PC-3 (cell line): ENCODE results near the gene METTL8. TPM values are rescaled to one million over a fixed set of nuclear protein-coding genes. Genes with fewer than 3 reads are reported as not detected.
"Not testable (repeated sequence)": the region's sequence is repeated elsewhere in the genome, so short reads cannot be mapped to it uniquely, and the experiment has no call there.

Experiments
- ATAC-seq: fragments of 200-7000 bp; cut with Tn5 transposase; 2 replicates; pipeline ENCODE4 v1.9.1; 2020; ENCODE audit warnings: mild to moderate bottlenecking, moderate library complexity
- BruUV-seq: library from RNA; stranded (reverse); fragments of 400-500 nt; replicated peaks from 2 replicates; lab custom pipeline; 2021; lab: Mats Ljungman, UMichigan
- CTCF ChIA-PET: fragments of 300-600 bp; sonication (Branson Sonifier 250); formaldehyde crosslinking; loops from one replicate; lab custom pipeline; 2022; ENCODE audit warnings: antibody characterized with exemption; lab: Charles Lee
- POLR2A ChIA-PET: fragments of 300-600 bp; sonication (Branson Sonifier 250); formaldehyde crosslinking; loops from one replicate; lab custom pipeline; 2022; ENCODE audit warnings: antibody characterized with exemption; ENCODE audit not compliant: unreplicated experiment; lab: Charles Lee
- DNase-seq: peaks from one replicate; pipeline ENCODE4 v3.0.0-alpha.2; 2015
- H2AFZ ChIP-seq: fragments of 300-600 bp; sonication (generic); 2 replicates; pipeline ENCODE4 v1.6.0; 2016; ENCODE audit warnings: antibody characterized with exemption, low read length
- H3F3A ChIP-seq: fragments of 300-600 bp; sonication (generic); one replicate; pipeline ENCODE4 v1.6.0; 2017; ENCODE audit warnings: antibody characterized with exemption, low read length, control low read depth, mild to moderate bottlenecking; ENCODE audit not compliant: unreplicated experiment
- H3K27ac ChIP-seq: fragments of 300-600 bp; sonication (generic); 2 replicates; pipeline ENCODE4 v1.5.1; 2016; ENCODE audit warnings: mild to moderate bottlenecking, low read length
- H3K27me3 ChIP-seq: fragments of 300-600 bp; sonication (generic); 2 replicates; pipeline ENCODE4 v1.6.1; 2016; ENCODE audit warnings: low read length, mixed read lengths
- H3K36me3 ChIP-seq: fragments of 300-600 bp; sonication (generic); 2 replicates; pipeline ENCODE4 v1.6.1; 2016; ENCODE audit warnings: low read depth, mixed run types, low read length, mixed read lengths
- H3K4me1 ChIP-seq: fragments of 300-600 bp; sonication (generic); 2 replicates; pipeline ENCODE4 v1.5.1; 2016; ENCODE audit warnings: low read length; ENCODE audit not compliant: insufficient read depth
- H3K4me2 ChIP-seq: fragments of 300-600 bp; sonication (generic); 2 replicates; pipeline ENCODE4 v1.6.0; 2016; ENCODE audit warnings: low read length
- H3K4me3 ChIP-seq: fragments of 300-600 bp; sonication (generic); 2 replicates; pipeline ENCODE4 v1.5.1; 2016; ENCODE audit warnings: mild to moderate bottlenecking, low read length, mixed read lengths
- H3K79me2 ChIP-seq: fragments of 300-600 bp; sonication (generic); 2 replicates; pipeline ENCODE4 v1.6.1; 2017; ENCODE audit warnings: low read length, mixed read lengths
- H3K9ac ChIP-seq: fragments of 300-600 bp; sonication (generic); 2 replicates; pipeline ENCODE4 v1.6.0; 2016; ENCODE audit warnings: mild to moderate bottlenecking, low read length
- H3K9me2 ChIP-seq: fragments of 300-600 bp; sonication (generic); replicated peaks from 2 replicates; pipeline ENCODE4 v1.6.1; 2016; ENCODE audit warnings: mixed run types, low read length, mixed read lengths
- H3K9me3 ChIP-seq: fragments of 300-600 bp; sonication (generic); 2 replicates; pipeline ENCODE4 v1.6.1; 2016; ENCODE audit warnings: low read length, mixed read lengths
- H4K20me1 ChIP-seq: fragments of 300-600 bp; sonication (generic); 2 replicates; pipeline ENCODE4 v1.6.1; 2016; ENCODE audit warnings: low read length, mixed read lengths
- CTCF ChIP-seq: fragments of 300-600 bp; sonication (generic); conservative IDR thresholded peaks from 2 replicates; pipeline ENCODE4 v1.5.1; 2017; ENCODE audit warnings: antibody characterized with exemption, low read depth, mild to moderate bottlenecking, low read length
- EZH2 ChIP-seq: fragments of 300-600 bp; sonication (generic); IDR thresholded peaks from one replicate; pipeline ENCODE4 v1.6.1; 2017; ENCODE audit warnings: antibody characterized with exemption, mild to moderate bottlenecking, low read length; ENCODE audit not compliant: unreplicated experiment
- EZH2phosphoT487 ChIP-seq: fragments of 300-600 bp; sonication (generic); IDR thresholded peaks from 2 replicates; pipeline ENCODE4 v1.6.1; 2018; ENCODE audit warnings: mild to moderate bottlenecking, antibody characterized with exemption, low read length, borderline replicate concordance
- intact Hi-C: fragments of 100-400 bp; cut with micrococcal nuclease; formaldehyde crosslinking; loops from 2 replicates; pipeline ENCODE4 v1.9.0; 2023
- total RNA-seq: library from RNA; depleted of rRNA; stranded (reverse); fragments of >200 nt; gene quantifications from 2 replicates; pipeline ENCODE4 v1.2.3, GENCODE V29; 2014

Gene METTL8
- total RNA-seq, 1 experiment from 2014 or later, result 10.8 TPM

- H3K9me2 ChIP-seq, result no peaks in the 10 kb centered on the region
- intact Hi-C loops, result loop anchor here (5.0 kb wide), 1 partner anchor 458 kb away; no protein-coding TSS in a partner anchor
- H3K9ac ChIP-seq, result no peak overlapping the region
- peaks cover 5% of the 10 kb centered on the region for H3K36me3 ChIP-seq
- no peak overlapping the region for H2AFZ ChIP-seq
- peaks cover 2% of the 10 kb centered on the region for H3K9me3 ChIP-seq
- no peak overlapping the region for H3K27ac ChIP-seq
- ChIA-PET POLR2A (interaction anchor here (0.6 kb wide), 1 partner anchor 277 kb away, joined by 17 read pairs; no protein-coding TSS in a partner anchor), CTCF (no interaction called here)
- no peaks in the 10 kb centered on the region for H3K27me3 ChIP-seq
- peaks cover 65% of the 10 kb centered on the region for H3K79me2 ChIP-seq
- BruUV-seq, result no TSS peak
- no peaks in the 10 kb centered on the region for H4K20me1 ChIP-seq
- peaks cover 19% of the 10 kb centered on the region for H3K4me1 ChIP-seq
- no peak for ATAC-seq
- DNase-seq, result no peak
- H3K4me2 ChIP-seq, result no peak overlapping the region
- no peak for TF ChIP-seq CTCF
- TF ChIP-seq EZH2, result no peak
- TF ChIP-seq EZH2phosphoT487, result no peak
- H3F3A ChIP-seq, result no peaks in the 10 kb centered on the region
- no peak overlapping the region for H3K4me3 ChIP-seq
These were observed 3.0 kb downstream of the METTL8 start for GRCh38 chr2:171430516-171431410.

- H2AFZ ChIP-seq, H3K4me2 ChIP-seq, H3K4me3 ChIP-seq, DNase-seq, H3K27me3 ChIP-seq, H3K9me3 ChIP-seq, CTCF ChIA-PET, H3K4me1 ChIP-seq, H3K27ac ChIP-seq, POLR2A ChIA-PET, ATAC-seq, H3F3A ChIP-seq, BruUV-seq, H4K20me1 ChIP-seq, intact Hi-C loops, H3K9me2 ChIP-seq, H3K9ac ChIP-seq: not testable (repeated sequence)
- H3K36me3 ChIP-seq, result peaks cover 24% of the 10 kb centered on the region
- H3K79me2 ChIP-seq, result peaks cover 39% of the 10 kb centered on the region
These were observed 10.9 kb downstream of the METTL8 start for GRCh38 chr2:171422710-171423495.

GRCh38 chr2:171420728-171421563 is 12.8 kb downstream of the METTL8 start:
- H3K4me2 ChIP-seq, result no peak overlapping the region
- no peaks in the 10 kb centered on the region for H3K4me1 ChIP-seq
- H3K27ac ChIP-seq, result no peak overlapping the region
- H3K4me3 ChIP-seq, result no peak overlapping the region
- no peaks in the 10 kb centered on the region for H4K20me1 ChIP-seq
- H3F3A ChIP-seq, result no peaks in the 10 kb centered on the region
- BruUV-seq, result no TSS peak
- H3K27me3 ChIP-seq, result no peaks in the 10 kb centered on the region
- intact Hi-C loops, result no loop called here
- ATAC-seq (no peak), DNase-seq (no peak)
- no peak overlapping the region for H3K9ac ChIP-seq
- peaks cover 26% of the 10 kb centered on the region for H3K79me2 ChIP-seq
- H2AFZ ChIP-seq, result no peak overlapping the region
- no peaks in the 10 kb centered on the region for H3K9me3 ChIP-seq
- no peaks in the 10 kb centered on the region for H3K9me2 ChIP-seq
- TF ChIP-seq EZH2, result no peak
- TF ChIP-seq CTCF, result no peak
- TF ChIP-seq EZH2phosphoT487, result no peak
- ChIA-PET CTCF (interaction anchor here (0.7 kb wide), 2 partner anchors 13 to 25 kb away, joined by 3 read pairs; partner anchors contain the start of genes DCAF17 and METTL8), POLR2A (interaction anchor here (0.7 kb wide), 1 partner anchor 218 kb away, joined by 6 read pairs; no protein-coding TSS in a partner anchor)
- peaks cover 24% of the 10 kb centered on the region for H3K36me3 ChIP-seq
